GM23248 (cell line): ENCODE measurements around the gene PAK2. TPM values are rescaled to one million over a fixed set of nuclear protein-coding genes. Genes with fewer than 3 reads are reported as not detected.

Source experiments
- DNase-seq: peaks from one replicate; pipeline ENCODE4 v3.0.0-alpha.2; 2015
- H2AFZ ChIP-seq: fragments of 200-600 bp; sonication (generic); 2 replicates; pipeline ENCODE4 v1.6.1; 2016; ENCODE audit warnings: antibody characterized with exemption
- H3F3A ChIP-seq: fragments of 200-600 bp; sonication (generic); 2 replicates; pipeline ENCODE4 v1.6.1; 2016; ENCODE audit warnings: mild to moderate bottlenecking, antibody characterized with exemption, mixed run types; ENCODE audit not compliant: insufficient read depth
- H3K27ac ChIP-seq: fragments of 200-600 bp; sonication (generic); 2 replicates; pipeline ENCODE4 v1.5.1; 2016; ENCODE audit warnings: mild to moderate bottlenecking
- H3K27me3 ChIP-seq: fragments of 200-600 bp; sonication (generic); replicated peaks from 2 replicates; pipeline ENCODE4 v1.6.1; 2016; ENCODE audit warnings: mild to moderate bottlenecking; ENCODE audit not compliant: insufficient read depth
- H3K36me3 ChIP-seq: fragments of 200-600 bp; sonication (generic); 2 replicates; pipeline ENCODE4 v1.6.1; 2016; ENCODE audit warnings: low read depth, mild to moderate bottlenecking
- H3K4me1 ChIP-seq: fragments of 200-600 bp; sonication (generic); 2 replicates; pipeline ENCODE4 v1.6.1; 2016; ENCODE audit warnings: mild to moderate bottlenecking; ENCODE audit not compliant: insufficient read depth
- H3K4me2 ChIP-seq: fragments of 200-600 bp; sonication (generic); one replicate; pipeline ENCODE4 v1.6.1; 2016; ENCODE audit warnings: mild to moderate bottlenecking; ENCODE audit not compliant: unreplicated experiment
- H3K4me3 ChIP-seq: fragments of 200-600 bp; sonication (generic); 2 replicates; pipeline ENCODE4 v1.5.1; 2016; ENCODE audit warnings: mild to moderate bottlenecking
- H3K79me2 ChIP-seq: fragments of 200-600 bp; sonication (generic); 2 replicates; pipeline ENCODE4 v1.6.1; 2016; ENCODE audit warnings: mild to moderate bottlenecking; ENCODE audit not compliant: insufficient read depth
- H3K9ac ChIP-seq: fragments of 200-600 bp; sonication (generic); 2 replicates; pipeline ENCODE4 v1.6.1; 2016; ENCODE audit warnings: mild to moderate bottlenecking
- H3K9me2 ChIP-seq: fragments of 200-600 bp; sonication (generic); 2 replicates; pipeline ENCODE4 v1.6.1; 2016; ENCODE audit warnings: mixed run types, mild to moderate bottlenecking, moderate library complexity; ENCODE audit not compliant: insufficient read depth
- H3K9me3 ChIP-seq: fragments of 200-600 bp; sonication (generic); one replicate; pipeline ENCODE4 v1.6.1; 2017; ENCODE audit warnings: low read depth
- H4K20me1 ChIP-seq: fragments of 200-600 bp; sonication (generic); 2 replicates; pipeline ENCODE4 v1.6.0; 2016; ENCODE audit not compliant: insufficient read depth
- EZH2 ChIP-seq: fragments of 200-600 bp; sonication (generic); IDR thresholded peaks from 2 replicates; pipeline ENCODE4 v1.6.1; 2018; ENCODE audit warnings: antibody characterized with exemption, mild to moderate bottlenecking; ENCODE audit not compliant: insufficient read depth, poor library complexity, severe bottlenecking
- EZH2phosphoT487 ChIP-seq: fragments of 200-600 bp; sonication (generic); IDR thresholded peaks from 2 replicates; pipeline ENCODE4 v1.6.1; 2018; ENCODE audit warnings: antibody characterized with exemption, moderate library complexity, mild to moderate bottlenecking, low read depth; ENCODE audit not compliant: insufficient read depth
- WGBS, 2 experiments: methylation state at CpG; one replicate each; pipeline ENCODE4 v1.1.6; 2015 to 2017; ENCODE audit warnings: low lambda C conversion rate in 2 of 2, low coverage in 1 of 2; ENCODE audit errors: missing lambda C conversion rate in 2 of 2; 5-methylcytosine and 5-hydroxymethylcytosine counted together
- in situ Hi-C: fragments of 300-500 bp; cut with MboI; formaldehyde crosslinking; loops from 2 replicates; pipeline ENCODE4 v1.15.0; 2020
- polyA plus RNA-seq: library from polyadenylated mRNA; unstranded; fragments of >200 nt; fragmentation: Nextera tagmentation; extraction: Ambion mirVana; gene quantifications from 2 replicates; pipeline ENCODE4 v1.2.1, GENCODE V29; 2016
- total RNA-seq: library from RNA; depleted of rRNA; stranded (reverse); fragments of >200 nt; shearing (Covaris generic); gene quantifications from 2 replicates; pipeline ENCODE4 v1.2.3, GENCODE V29; 2014

PAK2 gene
- total and polyA plus RNA-seq, 2 experiments from 2014 or later = 24.4 to 30.5 TPM

GRCh38 chr3:196763179-196763578, 23.5 kb downstream of the PAK2 start:
- Histone ChIP-seq H2AFZ (no peak overlapping the region), H3K4me2 (no peak overlapping the region), H3K4me3 (no peak overlapping the region), H3K79me2 (peaks cover 84% of the 10 kb centered on the region), H3K9me2 (no peaks in the 10 kb centered on the region), H3K4me1 (peaks cover 2% of the 10 kb centered on the region; the same call in 1 of the 2 replicates), H3K27ac (no peak overlapping the region), H3F3A (0 out of 2 replicates have a peak, but pooled peaks cover 2% of the 10 kb centered on the region), H3K9ac (no peak overlapping the region), H3K27me3 (no peaks in the 10 kb centered on the region), H3K9me3 (no peaks in the 10 kb centered on the region), H3K36me3 (no peaks in the 10 kb centered on the region), H4K20me1 (0 out of 2 replicates have a peak, but pooled peaks cover 2% of the 10 kb centered on the region)
- TF ChIP-seq EZH2 (no peak), EZH2phosphoT487 (no peak)
- no peak for DNase-seq
- in situ Hi-C loops = no loop called here
- WGBS, 2 experiments = 63% methylated on average over 7 of the region's 7 CpGs

- Histone ChIP-seq H3F3A (no peaks in the 10 kb centered on the region), H3K79me2 (peaks cover 84% of the 10 kb centered on the region), H3K9me2 (no peaks in the 10 kb centered on the region), H3K36me3 (no peaks in the 10 kb centered on the region), H3K4me2 (no peak overlapping the region), H3K4me3 (no peak overlapping the region), H3K27ac (no peak overlapping the region), H3K4me1 (no peaks in the 10 kb centered on the region), H2AFZ (no peak overlapping the region), H3K9me3 (no peaks in the 10 kb centered on the region), H3K9ac (no peak overlapping the region), H4K20me1 (no peaks in the 10 kb centered on the region), H3K27me3 (no peaks in the 10 kb centered on the region)
- in situ Hi-C loops = no loop called here
- DNase-seq = no peak
- TF ChIP-seq EZH2phosphoT487 (no peak), EZH2 (no peak)
These were observed 25.8 kb downstream of the PAK2 start for GRCh38 chr3:196765454-196765853.

GRCh38 chr3:196771067-196771466, 31.4 kb downstream of the PAK2 start:
- Histone ChIP-seq H3K36me3 (no peaks in the 10 kb centered on the region), H3K9ac (no peak overlapping the region), H3K27ac (no peak overlapping the region), H3K4me3 (no peak overlapping the region), H3K4me2 (no peak overlapping the region), H2AFZ (no peak overlapping the region), H3F3A (peaks cover 31% of the 10 kb centered on the region), H3K4me1 (peaks cover 26% of the 10 kb centered on the region), H3K9me2 (no peaks in the 10 kb centered on the region), H3K9me3 (no peaks in the 10 kb centered on the region), H3K79me2 (peaks cover 90% of the 10 kb centered on the region), H3K27me3 (no peaks in the 10 kb centered on the region), H4K20me1 (peaks cover 24% of the 10 kb centered on the region)
- WGBS, 2 experiments = 95 to 97% methylated on average over 1 of the region's 1 CpG
- no peak for TF ChIP-seq EZH2
- no peak for TF ChIP-seq EZH2phosphoT487
- no peak for DNase-seq
- in situ Hi-C loops = no loop called here

GRCh38 chr3:196772102-196772501, 32.4 kb downstream of the PAK2 start:
- Histone ChIP-seq H3K36me3 (no peaks in the 10 kb centered on the region), H4K20me1 (peaks cover 24% of the 10 kb centered on the region), H3K27me3 (no peaks in the 10 kb centered on the region), H3F3A (peaks cover 37% of the 10 kb centered on the region), H3K27ac (no peak overlapping the region), H3K4me3 (no peak overlapping the region), H2AFZ (no peak overlapping the region), H3K79me2 (peaks cover 90% of the 10 kb centered on the region), H3K9me3 (no peaks in the 10 kb centered on the region), H3K9me2 (no peaks in the 10 kb centered on the region), H3K4me1 (peaks cover 26% of the 10 kb centered on the region), H3K9ac (no peak overlapping the region), H3K4me2 (no peak overlapping the region)
- 95 to 98% methylated on average over 4 of the region's 4 CpGs for WGBS, 2 experiments
- in situ Hi-C loops = no loop called here
- DNase-seq = no peak
- TF ChIP-seq EZH2phosphoT487 (no peak), EZH2 (no peak)

GRCh38 chr3:196772897-196773296, 33.2 kb downstream of the PAK2 start:
- Histone ChIP-seq H3K27ac (no peak overlapping the region), H3K4me3 (no peak overlapping the region), H3K79me2 (peaks cover 90% of the 10 kb centered on the region), H3K9me3 (no peaks in the 10 kb centered on the region), H3K36me3 (no peaks in the 10 kb centered on the region), H3K4me1 (peaks cover 26% of the 10 kb centered on the region), H4K20me1 (peaks cover 24% of the 10 kb centered on the region), H3K4me2 (no peak overlapping the region), H3K9me2 (no peaks in the 10 kb centered on the region), H3K9ac (no peak overlapping the region), H2AFZ (no peak overlapping the region), H3K27me3 (no peaks in the 10 kb centered on the region), H3F3A (peaks cover 40% of the 10 kb centered on the region)
- whole genome bisulfite sequencing, 2 experiments = 97 to 98% methylated on average over 6 of the region's 6 CpGs
- TF ChIP-seq EZH2phosphoT487 (no peak), EZH2 (no peak)
- in situ Hi-C loops = no loop called here
- DNase-seq = no peak
